ENCODE measurements around the gene IFI44.

IFI44 gene

GRCh38 chr1:78667939-78668338 lies 18.3 kb downstream of the IFI44 start:
- TF ChIP-seq CTCF (IDR thresholded peaks at IDR 0.05; ENCODE audit: low read depth, low read length): no peak
- peak; percentile 19 for DNase-seq (ENCODE audit: extremely low read depth, low read depth)

- DNase-seq (ENCODE audit: extremely low read depth, low read depth): no peak
- TF ChIP-seq CTCF (IDR thresholded peaks at IDR 0.05; ENCODE audit: low read depth, low read length): no peak
Measured at GRCh38 chr1:78668427-78668826, 18.8 kb downstream of the IFI44 start.

GRCh38 chr1:78672428-78672827 lies 22.8 kb downstream of the IFI44 start:
- TF ChIP-seq CTCF (IDR thresholded peaks at IDR 0.05; ENCODE audit: low read depth, low read length): no peak
- DNase-seq (ENCODE audit: extremely low read depth, low read depth): no peak

GRCh38 chr1:78673120-78673519 lies 23.5 kb downstream of the IFI44 start:
- DNase-seq (ENCODE audit: extremely low read depth, low read depth): no peak
- TF ChIP-seq CTCF (IDR thresholded peaks at IDR 0.05; ENCODE audit: low read depth, low read length): no peak

- TF ChIP-seq CTCF (IDR thresholded peaks at IDR 0.05; ENCODE audit: low read depth, low read length): peak; percentile 74
- peak; percentile 52 for DNase-seq (ENCODE audit: extremely low read depth, low read depth)
Measured at GRCh38 chr1:78676347-78676982, 26.8 kb downstream of the IFI44 start.

- DNase-seq (ENCODE audit: extremely low read depth, low read depth): no peak
- TF ChIP-seq CTCF (IDR thresholded peaks at IDR 0.05; ENCODE audit: low read depth, low read length): no peak
Measured at GRCh38 chr1:78676993-78677392, 27.4 kb downstream of the IFI44 start.

- no peak for TF ChIP-seq CTCF (IDR thresholded peaks at IDR 0.05; ENCODE audit: low read depth, low read length)
- DNase-seq (ENCODE audit: extremely low read depth, low read depth): no peak
Measured at GRCh38 chr1:78677788-78678187, 28.2 kb downstream of the IFI44 start.

Data from AG09319 (cell line).